ENCODE results near the gene TMEM200C.
A peak's percentile ranks its signal among the peaks of the same experiment; 100 is the strongest.

Gene TMEM200C

GRCh38 chr18:5899835-5900234, 4.5 kb upstream of the TMEM200C start:
- TF ChIP-seq CTCF (IDR thresholded peaks at IDR 0.05) = no peak
- Mint-ChIP-seq H3K36me3 (ENCODE audit: low read depth) (peaks cover 48% of the 10 kb centered on the region), H3K9me3 (peaks cover 3% of the 10 kb centered on the region), H3K27me3 (ENCODE audit: low read depth, poor library complexity) (no peaks in the 10 kb centered on the region), H3K4me3 (no peak overlapping the region), H3K27ac (no peak overlapping the region), H3K4me1 (peaks cover 32% of the 10 kb centered on the region)
- DNase-seq = no peak

GRCh38 chr18:5895876-5896740, 786 bp upstream of the TMEM200C start:
- H3K36me3 Mint-ChIP-seq (ENCODE audit: low read depth) = peaks cover 31% of the 10 kb centered on the region
- DNase-seq = peak; percentile 76
- H3K27ac Mint-ChIP-seq = peak overlapping the region; percentile 83
- peak overlapping the region; percentile 97 for H3K4me3 Mint-ChIP-seq
- no peak for TF ChIP-seq CTCF (IDR thresholded peaks at IDR 0.05)
- peaks cover 65% of the 10 kb centered on the region for H3K4me1 Mint-ChIP-seq
- H3K27me3 Mint-ChIP-seq (ENCODE audit: low read depth, poor library complexity) = peaks cover 12% of the 10 kb centered on the region
- H3K9me3 Mint-ChIP-seq = no peaks in the 10 kb centered on the region

- Mint-ChIP-seq H3K27ac (peak overlapping the region; percentile 96), H3K36me3 (ENCODE audit: low read depth) (peaks cover 21% of the 10 kb centered on the region), H3K4me3 (peak overlapping the region; percentile 87), H3K27me3 (ENCODE audit: low read depth, poor library complexity) (peaks cover 12% of the 10 kb centered on the region), H3K4me1 (peaks cover 65% of the 10 kb centered on the region), H3K9me3 (no peaks in the 10 kb centered on the region)
- no peak for TF ChIP-seq CTCF (IDR thresholded peaks at IDR 0.05)
- peak; percentile 74 for DNase-seq
Measured at GRCh38 chr18:5894611-5895298, 567 bp downstream of the TMEM200C start.

- Mint-ChIP-seq H3K36me3 (ENCODE audit: low read depth) (peaks cover 18% of the 10 kb centered on the region), H3K9me3 (no peaks in the 10 kb centered on the region), H3K27me3 (ENCODE audit: low read depth, poor library complexity) (peaks cover 16% of the 10 kb centered on the region), H3K4me3 (peak overlapping the region; percentile 87), H3K27ac (peak overlapping the region; percentile 96), H3K4me1 (peaks cover 60% of the 10 kb centered on the region)
- DNase-seq = peak; percentile 17
- TF ChIP-seq CTCF (IDR thresholded peaks at IDR 0.05) = no peak
Measured at GRCh38 chr18:5893956-5894610, 1.2 kb downstream of the TMEM200C start.

GRCh38 chr18:5892823-5893431, 2.4 kb downstream of the TMEM200C start:
- no peak for DNase-seq
- H3K9me3 Mint-ChIP-seq = no peaks in the 10 kb centered on the region
- H3K27ac Mint-ChIP-seq = no peak overlapping the region
- TF ChIP-seq CTCF (IDR thresholded peaks at IDR 0.05) = no peak
- peaks cover 20% of the 10 kb centered on the region for H3K27me3 Mint-ChIP-seq (ENCODE audit: low read depth, poor library complexity)
- H3K4me3 Mint-ChIP-seq = peak overlapping the region; percentile 87
- peaks cover 17% of the 10 kb centered on the region for H3K36me3 Mint-ChIP-seq (ENCODE audit: low read depth)
- H3K4me1 Mint-ChIP-seq = peaks cover 53% of the 10 kb centered on the region
